Measurements from ENCODE around the gene RSRC1.

DNA sequence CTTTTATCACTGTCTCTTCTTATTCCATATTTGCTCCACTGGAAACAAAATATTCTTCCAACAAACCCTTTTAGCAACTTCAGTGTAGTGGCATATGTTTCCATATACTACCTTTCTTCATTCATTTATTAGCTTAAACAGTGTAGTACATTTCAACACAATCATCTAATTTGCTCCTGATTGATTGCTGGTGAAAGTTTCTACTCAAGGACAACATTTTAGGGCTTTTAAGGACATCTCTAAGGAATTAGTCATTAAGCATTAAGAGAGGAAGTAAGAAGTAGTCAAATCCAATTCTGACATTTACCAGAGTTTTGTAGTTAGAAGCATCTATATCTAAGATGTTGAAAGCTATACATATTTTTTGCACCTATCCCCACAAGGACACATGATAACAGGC lies 55.8 kb downstream of the RSRC1 start:
- TF ChIP-seq, protein P1, sequence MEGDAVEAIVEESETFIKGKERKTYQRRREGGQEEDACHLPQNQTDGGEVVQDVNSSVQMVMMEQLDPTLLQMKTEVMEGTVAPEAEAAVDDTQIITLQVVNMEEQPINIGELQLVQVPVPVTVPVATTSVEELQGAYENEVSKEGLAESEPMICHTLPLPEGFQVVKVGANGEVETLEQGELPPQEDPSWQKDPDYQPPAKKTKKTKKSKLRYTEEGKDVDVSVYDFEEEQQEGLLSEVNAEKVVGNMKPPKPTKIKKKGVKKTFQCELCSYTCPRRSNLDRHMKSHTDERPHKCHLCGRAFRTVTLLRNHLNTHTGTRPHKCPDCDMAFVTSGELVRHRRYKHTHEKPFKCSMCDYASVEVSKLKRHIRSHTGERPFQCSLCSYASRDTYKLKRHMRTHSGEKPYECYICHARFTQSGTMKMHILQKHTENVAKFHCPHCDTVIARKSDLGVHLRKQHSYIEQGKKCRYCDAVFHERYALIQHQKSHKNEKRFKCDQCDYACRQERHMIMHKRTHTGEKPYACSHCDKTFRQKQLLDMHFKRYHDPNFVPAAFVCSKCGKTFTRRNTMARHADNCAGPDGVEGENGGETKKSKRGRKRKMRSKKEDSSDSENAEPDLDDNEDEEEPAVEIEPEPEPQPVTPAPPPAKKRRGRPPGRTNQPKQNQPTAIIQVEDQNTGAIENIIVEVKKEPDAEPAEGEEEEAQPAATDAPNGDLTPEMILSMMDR (IDR thresholded peaks at IDR 0.05) = no peak
- no peak for TF ChIP-seq POLR2A (IDR thresholded peaks at IDR 0.05)

Data from esophagus squamous epithelium (tissue), 4 donors.